Measurements from ENCODE around the gene BRD9.
"Not testable (repeated sequence)": the region's sequence is repeated elsewhere in the genome, so short reads cannot be mapped to it uniquely, and the experiment has no call there.

DNA sequence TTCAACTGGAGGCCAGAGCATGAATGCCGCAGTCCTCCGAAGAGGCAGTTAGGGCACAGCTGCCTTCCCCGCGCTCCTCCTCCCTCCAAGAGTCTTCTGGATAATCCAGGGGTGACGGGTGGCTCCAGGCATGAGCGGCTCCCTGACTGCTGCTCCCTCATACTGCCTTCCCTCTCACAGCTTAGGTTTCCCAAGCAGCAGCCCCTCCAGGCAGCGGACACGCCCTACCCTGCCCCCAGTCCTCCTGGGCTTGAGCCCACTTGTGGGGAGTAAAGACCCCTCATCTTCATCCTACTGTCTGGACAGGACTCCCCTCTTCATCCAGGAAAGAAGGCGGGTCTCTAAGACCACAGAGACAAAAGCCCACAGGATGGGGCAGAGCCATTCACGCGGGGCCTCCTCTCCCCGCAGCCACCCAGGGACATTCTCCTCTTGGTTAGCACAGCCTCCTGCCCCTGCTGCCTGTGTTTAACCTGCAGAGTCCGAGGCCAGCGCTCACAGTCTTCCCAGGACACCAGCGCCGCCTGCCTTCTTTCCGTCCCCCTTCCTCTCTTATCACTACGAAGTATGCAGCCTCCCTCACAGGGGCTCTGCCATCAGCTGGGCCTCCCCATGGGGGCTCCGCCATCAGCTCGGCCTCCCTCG is 47.4 kb downstream of the BRD9 start:
- TF ChIP-seq, protein P1, sequence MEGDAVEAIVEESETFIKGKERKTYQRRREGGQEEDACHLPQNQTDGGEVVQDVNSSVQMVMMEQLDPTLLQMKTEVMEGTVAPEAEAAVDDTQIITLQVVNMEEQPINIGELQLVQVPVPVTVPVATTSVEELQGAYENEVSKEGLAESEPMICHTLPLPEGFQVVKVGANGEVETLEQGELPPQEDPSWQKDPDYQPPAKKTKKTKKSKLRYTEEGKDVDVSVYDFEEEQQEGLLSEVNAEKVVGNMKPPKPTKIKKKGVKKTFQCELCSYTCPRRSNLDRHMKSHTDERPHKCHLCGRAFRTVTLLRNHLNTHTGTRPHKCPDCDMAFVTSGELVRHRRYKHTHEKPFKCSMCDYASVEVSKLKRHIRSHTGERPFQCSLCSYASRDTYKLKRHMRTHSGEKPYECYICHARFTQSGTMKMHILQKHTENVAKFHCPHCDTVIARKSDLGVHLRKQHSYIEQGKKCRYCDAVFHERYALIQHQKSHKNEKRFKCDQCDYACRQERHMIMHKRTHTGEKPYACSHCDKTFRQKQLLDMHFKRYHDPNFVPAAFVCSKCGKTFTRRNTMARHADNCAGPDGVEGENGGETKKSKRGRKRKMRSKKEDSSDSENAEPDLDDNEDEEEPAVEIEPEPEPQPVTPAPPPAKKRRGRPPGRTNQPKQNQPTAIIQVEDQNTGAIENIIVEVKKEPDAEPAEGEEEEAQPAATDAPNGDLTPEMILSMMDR (IDR thresholded peaks at IDR 0.05) = not testable (repeated sequence)
- not testable (repeated sequence) for TF ChIP-seq POLR2AphosphoS5, POLR2A (IDR thresholded peaks at IDR 0.05)

Data from gastroesophageal sphincter (tissue), 3 donors.